ENCODE results near the gene KHDC4. TPM values are rescaled to one million over a fixed set of nuclear protein-coding genes. Genes with fewer than 3 reads are reported as not detected.

Gene KHDC4
- total RNA-seq, 1 donor from 2014 or later = 91.5 TPM

GRCh38 chr1:155938220-155938627 is 4.0 kb upstream of the KHDC4 start:
- Histone ChIP-seq H3F3A (ENCODE audit: low read depth) (peaks cover 16% of the 10 kb centered on the region), H3K9me3 (ENCODE audit: low read depth) (no peaks in the 10 kb centered on the region), H3K36me3 (peaks cover under 1% of the 10 kb centered on the region), H4K20me1 (ENCODE audit: low read depth) (peaks cover 5% of the 10 kb centered on the region), H3K4me1 (peaks cover 8% of the 10 kb centered on the region), H2AFZ (replicated peaks) (no peak overlapping the region), H3K4me2 (no peak overlapping the region), H3K27me3 (no peaks in the 10 kb centered on the region), H3K4me3 (no peak overlapping the region), H3K9ac (no peak overlapping the region), H3K27ac (no peak overlapping the region), H3K79me2 (ENCODE audit: low read depth) (peaks cover 10% of the 10 kb centered on the region)
- DNase-seq (ENCODE audit: low spot score) = peak; percentile 74
- H3K4me1 Mint-ChIP-seq = peaks cover 16% of the 10 kb centered on the region
- H3K9me3 Mint-ChIP-seq = no peaks in the 10 kb centered on the region
- H3K27me3 Mint-ChIP-seq (ENCODE audit: insufficient read depth, low read depth) = peaks cover 6% of the 10 kb centered on the region
- peak overlapping the region; percentile 0 for H3K4me3 Mint-ChIP-seq
- no peak overlapping the region for H3K27ac Mint-ChIP-seq
- TF ChIP-seq CTCF (IDR thresholded peaks at IDR 0.05) = peak; percentile 72
- TF ChIP-seq EZH2 (IDR thresholded peaks at IDR 0.05) = no peak
- no peaks in the 10 kb centered on the region for H3K36me3 Mint-ChIP-seq

- Mint-ChIP-seq H3K36me3 (peaks cover 11% of the 10 kb centered on the region), H3K4me1 (peaks cover 17% of the 10 kb centered on the region), H3K27me3 (ENCODE audit: insufficient read depth, low read depth) (peaks cover 4% of the 10 kb centered on the region), H3K9me3 (no peaks in the 10 kb centered on the region), H3K4me3 (no peak overlapping the region), H3K27ac (no peak overlapping the region)
- Histone ChIP-seq H3K27me3 (no peaks in the 10 kb centered on the region), H3K9me3 (ENCODE audit: low read depth) (no peaks in the 10 kb centered on the region), H3K79me2 (ENCODE audit: low read depth) (peaks cover 42% of the 10 kb centered on the region), H4K20me1 (ENCODE audit: low read depth) (peaks cover 36% of the 10 kb centered on the region), H3K4me3 (peak overlapping the region; percentile 93), H3K9ac (peak overlapping the region; percentile 56), H3K27ac (peak overlapping the region; percentile 76), H2AFZ (replicated peaks) (peak overlapping the region; percentile 74), H3K4me1 (peaks cover 23% of the 10 kb centered on the region), H3F3A (ENCODE audit: low read depth) (peaks cover 30% of the 10 kb centered on the region), H3K36me3 (peaks cover 14% of the 10 kb centered on the region), H3K4me2 (peak overlapping the region; percentile 92)
- TF ChIP-seq EZH2 (IDR thresholded peaks at IDR 0.05) = no peak
- TF ChIP-seq EZH2phosphoT487 (IDR thresholded peaks at IDR 0.05) = no peak
- no peak for TF ChIP-seq CTCF (IDR thresholded peaks at IDR 0.05)
- DNase-seq (ENCODE audit: low spot score) = no peak
Observed at GRCh38 chr1:155934936-155935590, 850 bp upstream of the KHDC4 start.

- Mint-ChIP-seq H3K4me3 (no peak overlapping the region), H3K27me3 (ENCODE audit: insufficient read depth, low read depth) (peaks cover 2% of the 10 kb centered on the region), H3K9me3 (no peaks in the 10 kb centered on the region), H3K36me3 (peaks cover 18% of the 10 kb centered on the region), H3K27ac (no peak overlapping the region), H3K4me1 (peaks cover 17% of the 10 kb centered on the region)
- H3K27ac ChIP-seq = peak overlapping the region; percentile 61
- peak overlapping the region; percentile 90 for H3K9ac ChIP-seq
- H2AFZ ChIP-seq (replicated peaks) = peak overlapping the region; percentile 34
- DNase-seq (ENCODE audit: low spot score) = no peak
- H3K4me2 ChIP-seq = peak overlapping the region; percentile 92
- H3K4me1 ChIP-seq = peaks cover 23% of the 10 kb centered on the region
- TF ChIP-seq CTCF (IDR thresholded peaks at IDR 0.05) (no peak), EZH2phosphoT487 (IDR thresholded peaks at IDR 0.05) (no peak), EZH2 (IDR thresholded peaks at IDR 0.05) (no peak)
- peaks cover 22% of the 10 kb centered on the region for H3K36me3 ChIP-seq
- H3K79me2 ChIP-seq (ENCODE audit: low read depth) = peaks cover 56% of the 10 kb centered on the region
- peak overlapping the region; percentile 93 for H3K4me3 ChIP-seq
- H4K20me1 ChIP-seq (ENCODE audit: low read depth) = peaks cover 46% of the 10 kb centered on the region
- H3F3A ChIP-seq (ENCODE audit: low read depth) = peaks cover 30% of the 10 kb centered on the region
- H3K27me3 ChIP-seq = no peaks in the 10 kb centered on the region
- H3K9me3 ChIP-seq (ENCODE audit: low read depth) = no peaks in the 10 kb centered on the region
Observed at GRCh38 chr1:155933591-155934096, 569 bp downstream of the KHDC4 start.
